ENCODE measurements around the gene OR6B3. TPM values are rescaled to one million over a fixed set of nuclear protein-coding genes. Genes with fewer than 3 reads are reported as not detected.

OR6B3 gene
- total RNA-seq = not detected

GRCh38 chr2:240053173-240054155 lies at the start of gene OR6B3:
OR6B3 (minus strand) TSS chr2:240053521.
- no peaks in the 10 kb centered on the region for H3K9me3 Mint-ChIP-seq
- DNase-seq (no peak), ATAC-seq (no peak)
- ChIA-PET POLR2A (no interaction called here), CTCF (interaction anchor here (1.4 to 2.4 kb wide), 2 partner anchors 10 to 90 kb away, joined by 4 to 9 read pairs; no protein-coding TSS in a partner anchor)
- H3K4me3 Mint-ChIP-seq = no peak within 1 kb of the TSS
- H3K4me1 Mint-ChIP-seq (ENCODE audit: low read depth) = no peaks in the 10 kb centered on the region
- no peaks in the 10 kb centered on the region for H3K36me3 Mint-ChIP-seq (ENCODE audit: low read depth)
- TF ChIP-seq CTCF (IDR thresholded peaks at IDR 0.05) = no peak
- H3K27me3 Mint-ChIP-seq = peaks cover 41% of the 10 kb centered on the region
- H3K27ac Mint-ChIP-seq = no peak within 1 kb of the TSS
- intact Hi-C loops (cut with micrococcal nuclease) = no loop called here

GRCh38 chr2:240098349-240098748 lies 45.0 kb upstream of the OR6B3 start:
- intact Hi-C loops (cut with micrococcal nuclease) = no loop called here
- Mint-ChIP-seq H3K4me1 (ENCODE audit: low read depth) (no peaks in the 10 kb centered on the region), H3K4me3 (no peak overlapping the region), H3K36me3 (ENCODE audit: low read depth) (no peaks in the 10 kb centered on the region), H3K9me3 (peaks cover 4% of the 10 kb centered on the region), H3K27ac (no peak overlapping the region), H3K27me3 (peaks cover 65% of the 10 kb centered on the region)
- ATAC-seq (no peak), DNase-seq (no peak)
- CTCF ChIA-PET = interaction anchor here (0.7 to 3.2 kb wide), 2 partner anchors 10 to 37 kb away, joined by 3 to 12 read pairs; no protein-coding TSS in a partner anchor
- POLR2A ChIA-PET = no interaction called here
- no peak for TF ChIP-seq CTCF (IDR thresholded peaks at IDR 0.05)

GRCh38 chr2:240095556-240096523 lies 42.5 kb upstream of the OR6B3 start:
- intact Hi-C loops (cut with micrococcal nuclease) = no loop called here
- ChIA-PET CTCF (interaction anchor here (0.9 to 3.2 kb wide), 2 partner anchors 35 to 45 kb away, joined by 3 to 12 read pairs; no protein-coding TSS in a partner anchor), POLR2A (interaction anchor here (0.6 kb wide), 1 partner anchor 237 kb away, joined by 3 read pairs; no protein-coding TSS in a partner anchor)
- Mint-ChIP-seq H3K4me3 (no peak overlapping the region), H3K9me3 (peaks cover 4% of the 10 kb centered on the region), H3K27me3 (peaks cover 66% of the 10 kb centered on the region), H3K4me1 (ENCODE audit: low read depth) (no peaks in the 10 kb centered on the region), H3K36me3 (ENCODE audit: low read depth) (no peaks in the 10 kb centered on the region), H3K27ac (no peak overlapping the region)
- no peak for TF ChIP-seq CTCF (IDR thresholded peaks at IDR 0.05)
- ATAC-seq = no peak
- no peak for DNase-seq

- no peak overlapping the region for H3K27ac Mint-ChIP-seq
- no peak for ATAC-seq
- H3K9me3 Mint-ChIP-seq = peaks cover 9% of the 10 kb centered on the region
- TF ChIP-seq CTCF (IDR thresholded peaks at IDR 0.05) = no peak
- no peaks in the 10 kb centered on the region for H3K4me1 Mint-ChIP-seq (ENCODE audit: low read depth)
- DNase-seq = no peak
- H3K27me3 Mint-ChIP-seq = peaks cover 37% of the 10 kb centered on the region
- POLR2A ChIA-PET = no interaction called here
- intact Hi-C loops (cut with micrococcal nuclease) = no loop called here
- CTCF ChIA-PET = interaction anchor here (0.6 to 1.3 kb wide), 2 partner anchors 16 to 351 kb away, joined by 3 read pairs; no protein-coding TSS in a partner anchor
- no peak overlapping the region for H3K4me3 Mint-ChIP-seq
- H3K36me3 Mint-ChIP-seq (ENCODE audit: low read depth) = peaks cover 1% of the 10 kb centered on the region
Measured at GRCh38 chr2:240089306-240089705, 36.0 kb upstream of the OR6B3 start.
